ENCODE data around the gene PPIH. TPM values are rescaled to one million over a fixed set of nuclear protein-coding genes. Genes with fewer than 3 reads are reported as not detected.
"Not testable (repeated sequence)": the region's sequence is repeated elsewhere in the genome, so short reads cannot be mapped to it uniquely, and the experiment has no call there.

PPIH gene
- 10 to 100 TPM; 15.6 to 34.3 (median 25.0) TPM for polyA plus RNA-seq

- H3K27ac ChIP-seq (ENCODE audit: low read depth, low read length), result no peak within 1 kb of the TSS
- WGBS, 3 donors, result 0 to 1% (median 0%) methylated on average over 53 of the region's 53 CpGs
These were observed at the start of gene PPIH for GRCh38 chr1:42657981-42658876. PPIH (plus strand) TSS chr1:42658423; CDS start chr1:42658447, 24 bp downstream.

- no peak overlapping the region for H3K27ac ChIP-seq (ENCODE audit: low read depth, low read length)
- 73 to 96% (median 92%) methylated on average over 4 of the region's 4 CpGs for WGBS, 3 donors
These were observed 44.5 kb upstream of the PPIH start for GRCh38 chr1:42613803-42614131.

GRCh38 chr1:42618866-42619265 lies 39.4 kb upstream of the PPIH start:
- 54 to 78% (median 64%) methylated on average over 2 of the region's 2 CpGs for WGBS, 3 donors
- no peak overlapping the region for H3K27ac ChIP-seq (ENCODE audit: low read depth, low read length)

- WGBS, 3 donors, result 33 to 52% (median 43%) methylated on average over 2 of the region's 2 CpGs
- no peak overlapping the region for H3K27ac ChIP-seq (ENCODE audit: low read depth, low read length)
These were observed 37.9 kb upstream of the PPIH start for GRCh38 chr1:42620307-42620706.

GRCh38 chr1:42621180-42621579 lies 37.0 kb upstream of the PPIH start:
- not testable (repeated sequence) for H3K27ac ChIP-seq (ENCODE audit: low read depth, low read length)
- 93 to 99% (median 99%) methylated on average over 4 of the region's 4 CpGs for WGBS, 3 donors

- WGBS, 3 donors, result 83 to 89% (median 85%) methylated on average over 3 of the region's 3 CpGs
- not testable (repeated sequence) for H3K27ac ChIP-seq (ENCODE audit: low read depth, low read length)
These were observed 31.0 kb upstream of the PPIH start for GRCh38 chr1:42627205-42627604.

GRCh38 chr1:42639116-42639515 lies 19.1 kb upstream of the PPIH start:
- no peak overlapping the region for H3K27ac ChIP-seq (ENCODE audit: low read depth, low read length)

GRCh38 chr1:42646056-42646455 lies 12.2 kb upstream of the PPIH start:
- no peak overlapping the region for H3K27ac ChIP-seq (ENCODE audit: low read depth, low read length)
- WGBS, 3 donors, result 78 to 91% (median 90%) methylated on average over 2 of the region's 2 CpGs

- no peak overlapping the region for H3K27ac ChIP-seq (ENCODE audit: low read depth, low read length)
- WGBS, 3 donors, result 80 to 87% (median 83%) methylated on average over 5 of the region's 5 CpGs
These were observed 1.0 kb upstream of the PPIH start for GRCh38 chr1:42657201-42657600.

GRCh38 chr1:42658877-42659337 lies 684 bp downstream of the PPIH start:
- H3K27ac ChIP-seq (ENCODE audit: low read depth, low read length), result no peak overlapping the region
- 3 to 9% (median 6%) methylated on average over 20 of the region's 20 CpGs for WGBS, 3 donors

GRCh38 chr1:42660907-42661500 lies 2.8 kb downstream of the PPIH start:
- 63 to 83% (median 77%) methylated on average over 3 of the region's 3 CpGs for WGBS, 3 donors
- H3K27ac ChIP-seq (ENCODE audit: low read depth, low read length), result no peak overlapping the region

GRCh38 chr1:42669936-42670335 lies 11.7 kb downstream of the PPIH start:
- WGBS, 3 donors, result 94 to 97% (median 96%) methylated on average over 3 of the region's 3 CpGs
- no peak overlapping the region for H3K27ac ChIP-seq (ENCODE audit: low read depth, low read length)

GRCh38 chr1:42670425-42670824 lies 12.2 kb downstream of the PPIH start:
- WGBS, 3 donors, result 97 to 99% (median 97%) methylated on average over 4 of the region's 4 CpGs
- H3K27ac ChIP-seq (ENCODE audit: low read depth, low read length), result no peak overlapping the region

- H3K27ac ChIP-seq (ENCODE audit: low read depth, low read length), result no peak overlapping the region
These were observed 16.0 kb downstream of the PPIH start for GRCh38 chr1:42674214-42674613.

GRCh38 chr1:42674682-42675081 lies 16.5 kb downstream of the PPIH start:
- no peak overlapping the region for H3K27ac ChIP-seq (ENCODE audit: low read depth, low read length)
- 42 to 58% (median 45%) methylated on average over 1 of the region's 1 CpG for WGBS, 3 donors

- WGBS, 3 donors, result 82 to 95% (median 93%) methylated on average over 3 of the region's 3 CpGs
- H3K27ac ChIP-seq (ENCODE audit: low read depth, low read length), result no peak overlapping the region
These were observed 17.2 kb downstream of the PPIH start for GRCh38 chr1:42675467-42675866.

GRCh38 chr1:42676534-42677087 lies 18.4 kb downstream of the PPIH start:
- WGBS, 3 donors, result 88 to 95% (median 92%) methylated on average over 3 of the region's 3 CpGs
- H3K27ac ChIP-seq (ENCODE audit: low read depth, low read length), result no peak overlapping the region

- H3K27ac ChIP-seq (ENCODE audit: low read depth, low read length), result no peak overlapping the region
- 81 to 96% (median 87%) methylated on average over 10 of the region's 10 CpGs for WGBS, 3 donors
These were observed 21.3 kb downstream of the PPIH start for GRCh38 chr1:42679364-42679983.

GRCh38 chr1:42680055-42680454 lies 21.8 kb downstream of the PPIH start:
- WGBS, 3 donors, result 53 to 79% (median 53%) methylated on average over 2 of the region's 2 CpGs
- no peak overlapping the region for H3K27ac ChIP-seq (ENCODE audit: low read depth, low read length)
